Measurements from ENCODE around the gene LARP4. TPM values are rescaled to one million over a fixed set of nuclear protein-coding genes. Genes with fewer than 3 reads are reported as not detected.
"Not testable (repeated sequence)": the region's sequence is repeated elsewhere in the genome, so short reads cannot be mapped to it uniquely, and the experiment has no call there.

The LARP4 gene
- total and polyA plus RNA-seq, 2 experiments from 2014 or later = 17.4 to 30.9 TPM

DNA sequence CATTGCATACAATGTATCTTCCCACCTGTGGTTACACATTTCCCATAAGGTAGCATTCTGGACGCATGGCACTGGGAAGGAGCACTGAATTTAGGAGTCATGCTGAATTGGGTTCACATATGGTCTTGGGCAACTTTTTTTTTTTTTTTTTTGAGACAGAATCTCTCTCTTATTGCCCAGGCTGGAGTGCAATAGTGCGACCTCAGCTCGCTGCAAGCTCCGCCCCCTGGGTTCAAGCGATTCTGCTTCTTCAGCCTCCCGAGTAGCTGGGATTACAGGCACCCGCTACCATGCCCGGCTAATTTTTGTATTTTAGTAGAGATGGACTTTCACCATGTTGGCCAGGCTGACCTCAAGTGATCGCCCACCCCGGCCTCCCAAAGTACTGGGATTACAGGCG lies 117.4 kb downstream of the LARP4 start:
- Histone ChIP-seq H3K9me2 (ENCODE audit: insufficient read depth) (no peaks in the 10 kb centered on the region), H3K9me3 (ENCODE audit: low read depth) (no peaks in the 10 kb centered on the region), H3K36me3 (ENCODE audit: low read depth) (no peaks in the 10 kb centered on the region), H3K9ac (no peak overlapping the region), H3K27ac (peak overlapping the region; percentile 49; the same call in 1 of the 2 replicates), H3K4me3 (no peak overlapping the region), H3K4me1 (ENCODE audit: insufficient read depth) (peaks cover 9% of the 10 kb centered on the region), H3K4me2 (ENCODE audit: unreplicated experiment) (peak overlapping the region; percentile 39), H3F3A (ENCODE audit: insufficient read depth) (peaks cover 6% of the 10 kb centered on the region; the same call in 1 of the 2 replicates), H2AFZ (no peak overlapping the region), H3K79me2 (ENCODE audit: insufficient read depth) (peaks cover 97% of the 10 kb centered on the region), H4K20me1 (ENCODE audit: insufficient read depth) (no peaks in the 10 kb centered on the region), H3K27me3 (replicated peaks; ENCODE audit: insufficient read depth) (no peaks in the 10 kb centered on the region)
- 95 to 96% methylated on average over 11 of the region's 11 CpGs for WGBS, 2 experiments (ENCODE audit: low coverage in 1 of 2, low lambda C conversion rate in 2 of 2, missing lambda C conversion rate in 2 of 2)
- no peak for TF ChIP-seq EZH2 (IDR thresholded peaks at IDR 0.05; ENCODE audit: insufficient read depth, poor library complexity, severe bottlenecking)
- no peak for TF ChIP-seq EZH2phosphoT487 (IDR thresholded peaks at IDR 0.05; ENCODE audit: insufficient read depth, low read depth)
- in situ Hi-C loops (cut with MboI) = no loop called here
- no peak for DNase-seq

DNA sequence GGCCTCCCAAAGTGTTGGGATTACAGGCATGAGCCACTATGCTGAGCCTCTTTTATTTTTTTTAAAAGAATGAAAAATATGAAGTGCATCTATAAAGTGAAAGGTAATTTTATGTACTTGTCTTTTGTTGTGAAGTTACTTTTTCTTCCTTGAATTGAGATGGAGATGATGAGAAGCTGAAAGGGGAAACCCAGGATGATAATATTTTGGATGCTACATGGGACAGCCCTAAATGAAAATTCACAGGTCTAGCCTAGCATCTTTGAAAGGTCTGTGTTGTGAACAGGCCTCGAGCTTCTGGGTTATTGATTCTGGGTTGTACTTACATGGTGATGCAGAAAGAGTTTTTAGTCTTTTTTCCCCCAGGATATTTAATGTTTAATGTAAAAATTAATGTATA lies 118.7 kb downstream of the LARP4 start:
- 94 to 100% methylated on average over 1 of the region's 1 CpG for WGBS, 2 experiments (ENCODE audit: low coverage in 1 of 2, low lambda C conversion rate in 2 of 2, missing lambda C conversion rate in 2 of 2)
- no peak overlapping the region for H2AFZ ChIP-seq
- no peaks in the 10 kb centered on the region for H3K9me2 ChIP-seq (ENCODE audit: insufficient read depth)
- in situ Hi-C loops (cut with MboI) = no loop called here
- no peaks in the 10 kb centered on the region for H3K9me3 ChIP-seq (ENCODE audit: low read depth)
- H3F3A ChIP-seq (ENCODE audit: insufficient read depth) = peaks cover 9% of the 10 kb centered on the region
- no peaks in the 10 kb centered on the region for H4K20me1 ChIP-seq (ENCODE audit: insufficient read depth)
- peaks cover 9% of the 10 kb centered on the region for H3K4me1 ChIP-seq (ENCODE audit: insufficient read depth)
- peaks cover 97% of the 10 kb centered on the region for H3K79me2 ChIP-seq (ENCODE audit: insufficient read depth)
- H3K4me3 ChIP-seq = no peak overlapping the region
- H3K27me3 ChIP-seq (replicated peaks; ENCODE audit: insufficient read depth) = no peaks in the 10 kb centered on the region
- no peak overlapping the region for H3K9ac ChIP-seq
- H3K4me2 ChIP-seq (ENCODE audit: unreplicated experiment) = no peak overlapping the region
- 0 out of 2 replicates have a peak, but pooled peaks cover 3% of the 10 kb centered on the region for H3K36me3 ChIP-seq (ENCODE audit: low read depth)
- H3K27ac ChIP-seq = no peak overlapping the region
- TF ChIP-seq EZH2 (IDR thresholded peaks at IDR 0.05; ENCODE audit: insufficient read depth, poor library complexity, severe bottlenecking) (no peak), EZH2phosphoT487 (IDR thresholded peaks at IDR 0.05; ENCODE audit: insufficient read depth, low read depth) (no peak)
- DNase-seq = no peak

DNA sequence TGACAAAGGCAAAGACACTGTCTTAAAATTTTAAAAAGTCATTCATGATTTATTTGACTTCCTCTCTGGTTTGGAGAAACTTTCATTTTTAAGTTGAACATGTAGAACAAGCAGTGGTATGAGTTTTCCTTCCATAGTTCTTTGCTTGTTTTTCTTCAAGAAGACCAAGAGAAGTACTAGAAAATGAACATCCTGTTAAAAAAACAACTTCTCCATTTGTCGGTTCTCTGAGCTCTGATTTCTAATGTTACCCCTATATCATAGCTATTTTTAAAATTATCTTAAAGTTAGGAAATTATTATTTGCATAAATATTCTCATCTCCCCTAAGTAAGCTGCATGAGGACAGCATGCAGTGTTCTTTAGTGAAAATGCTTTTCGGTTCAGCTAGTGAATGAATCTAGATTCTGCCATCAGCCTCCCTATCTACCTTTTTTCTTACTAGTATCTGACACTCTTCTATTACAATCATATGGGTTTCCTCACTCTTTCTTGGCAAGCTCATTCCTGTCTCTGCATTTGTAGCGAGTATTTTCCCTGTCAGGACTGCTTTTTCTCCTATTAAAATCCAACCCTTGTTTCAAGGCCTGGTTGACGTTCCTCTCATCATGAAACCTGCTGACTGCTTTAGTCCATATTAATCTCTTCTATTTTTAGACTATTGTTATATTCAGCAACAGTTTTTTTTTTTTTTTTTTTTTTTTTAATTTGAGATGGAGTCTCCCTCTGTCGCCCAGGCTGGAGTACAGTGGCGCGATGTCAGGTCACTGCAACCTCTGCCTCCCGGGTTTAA lies 119.9 kb downstream of the LARP4 start:
- 0 out of 2 replicates have a peak, but pooled peaks cover 3% of the 10 kb centered on the region for H3K36me3 ChIP-seq (ENCODE audit: low read depth)
- no peaks in the 10 kb centered on the region for H3K9me2 ChIP-seq (ENCODE audit: insufficient read depth)
- H3K79me2 ChIP-seq (ENCODE audit: insufficient read depth) = peaks cover 97% of the 10 kb centered on the region
- no peak for DNase-seq
- H3K4me1 ChIP-seq (ENCODE audit: insufficient read depth) = peaks cover 9% of the 10 kb centered on the region
- 65 to 66% methylated on average over 8 of the region's 8 CpGs for WGBS, 2 experiments (ENCODE audit: low coverage in 1 of 2, low lambda C conversion rate in 2 of 2, missing lambda C conversion rate in 2 of 2)
- no peak overlapping the region for H3K4me3 ChIP-seq
- in situ Hi-C loops (cut with MboI) = no loop called here
- peaks cover 9% of the 10 kb centered on the region for H3F3A ChIP-seq (ENCODE audit: insufficient read depth)
- H3K27me3 ChIP-seq (replicated peaks; ENCODE audit: insufficient read depth) = no peaks in the 10 kb centered on the region
- H2AFZ ChIP-seq = no peak overlapping the region
- H3K9me3 ChIP-seq (ENCODE audit: low read depth) = no peaks in the 10 kb centered on the region
- H3K27ac ChIP-seq = no peak overlapping the region
- no peak overlapping the region for H3K4me2 ChIP-seq (ENCODE audit: unreplicated experiment)
- no peak overlapping the region for H3K9ac ChIP-seq
- no peak for TF ChIP-seq EZH2phosphoT487 (IDR thresholded peaks at IDR 0.05; ENCODE audit: insufficient read depth, low read depth)
- TF ChIP-seq EZH2 (IDR thresholded peaks at IDR 0.05; ENCODE audit: insufficient read depth, poor library complexity, severe bottlenecking) = no peak
- H4K20me1 ChIP-seq (ENCODE audit: insufficient read depth) = no peaks in the 10 kb centered on the region

DNA sequence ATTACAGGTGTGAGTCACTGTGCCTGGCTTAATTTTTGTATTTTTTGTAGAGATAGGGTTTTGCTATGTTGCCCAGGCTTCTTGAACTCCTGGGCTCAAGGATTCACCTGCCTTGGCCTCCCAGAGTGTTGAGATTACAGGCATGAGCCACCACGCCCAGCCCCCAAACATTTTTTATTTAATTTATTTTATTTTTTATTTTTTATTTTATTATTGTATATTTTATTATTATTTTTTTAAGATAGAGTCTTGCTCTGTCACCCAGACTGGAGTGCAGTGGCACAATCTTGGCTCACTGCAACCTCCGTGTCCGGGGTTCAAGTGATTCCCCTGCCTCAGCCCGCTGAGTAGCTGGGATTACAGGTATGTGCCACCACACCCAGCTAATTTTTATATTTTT lies 121.1 kb downstream of the LARP4 start:
- H4K20me1 ChIP-seq (ENCODE audit: insufficient read depth); H3F3A ChIP-seq (ENCODE audit: insufficient read depth); H3K9me3 ChIP-seq (ENCODE audit: low read depth); H3K4me1 ChIP-seq (ENCODE audit: insufficient read depth); H3K36me3 ChIP-seq (ENCODE audit: low read depth); H3K9me2 ChIP-seq (ENCODE audit: insufficient read depth); DNase-seq; in situ Hi-C loops (cut with MboI); H3K4me2 ChIP-seq (ENCODE audit: unreplicated experiment); H3K27ac ChIP-seq; H3K9ac ChIP-seq; H2AFZ ChIP-seq; H3K4me3 ChIP-seq; H3K27me3 ChIP-seq (replicated peaks; ENCODE audit: insufficient read depth): not testable (repeated sequence)
- WGBS, 2 experiments (ENCODE audit: low coverage in 1 of 2, low lambda C conversion rate in 2 of 2, missing lambda C conversion rate in 2 of 2) = 93 to 97% methylated on average over 4 of the region's 4 CpGs
- H3K79me2 ChIP-seq (ENCODE audit: insufficient read depth) = peaks cover 95% of the 10 kb centered on the region

Measured in GM23248 (cell line).